Hematopoietic multipotent progenitor cell (in vitro differentiated cells): Measurements from ENCODE around the gene GID8. TPM values are rescaled to one million over a fixed set of nuclear protein-coding genes. Genes with fewer than 3 reads are reported as not detected.
A peak's percentile ranks its signal among the peaks of the same experiment; 100 is the strongest.

ENCODE experiments used
- DNase-seq, 3 donors: peaks; one replicate each; pipeline ENCODE4 v3.0.0-alpha.2; 2011 to 2015; ENCODE audit warnings: low read depth in 2 of 3, low spot score in 2 of 3
- total RNA-seq: library from RNA; depleted of rRNA; stranded (reverse); fragments of >200 nt; gene quantifications from one replicate; pipeline ENCODE4 v1.2.3, GENCODE V29; 2012

GID8 gene
- total RNA-seq, 1 donor = 37.4 TPM

GRCh38 chr20:62902926-62903615, 34.9 kb upstream of the GID8 start:
- DNase-seq = no peak

DNA sequence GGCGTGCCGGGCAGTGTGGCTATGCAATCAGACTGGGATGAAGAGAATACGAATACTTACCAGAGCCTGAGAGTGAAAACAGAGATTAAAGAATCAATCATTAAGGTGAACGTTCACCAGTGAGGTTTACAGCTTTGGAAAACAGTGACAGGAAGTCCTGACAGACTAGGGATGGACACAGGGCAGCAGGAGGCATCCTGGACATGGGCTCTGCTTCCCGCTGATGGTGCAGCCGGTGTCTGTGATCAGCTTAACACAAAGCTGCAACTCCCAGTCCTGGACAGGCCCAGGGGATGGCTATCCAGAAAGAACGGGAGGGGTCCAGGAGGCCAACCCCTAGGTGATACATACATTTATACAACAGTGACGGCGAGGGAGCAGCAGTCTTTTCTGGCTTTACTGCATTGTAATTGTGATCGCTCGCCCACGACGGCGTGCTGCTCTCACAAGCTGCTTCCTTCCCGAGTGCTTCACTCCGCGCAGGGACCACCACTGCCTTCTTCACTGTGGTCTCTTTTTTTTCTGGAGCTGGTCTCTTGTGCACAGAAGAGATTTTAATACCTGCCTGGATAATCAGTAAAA, 32.3 kb upstream of the GID8 start:
- no peak for DNase-seq

- no peak for DNase-seq
Observed at GRCh38 chr20:62906209-62906608, 31.7 kb upstream of the GID8 start.

DNA sequence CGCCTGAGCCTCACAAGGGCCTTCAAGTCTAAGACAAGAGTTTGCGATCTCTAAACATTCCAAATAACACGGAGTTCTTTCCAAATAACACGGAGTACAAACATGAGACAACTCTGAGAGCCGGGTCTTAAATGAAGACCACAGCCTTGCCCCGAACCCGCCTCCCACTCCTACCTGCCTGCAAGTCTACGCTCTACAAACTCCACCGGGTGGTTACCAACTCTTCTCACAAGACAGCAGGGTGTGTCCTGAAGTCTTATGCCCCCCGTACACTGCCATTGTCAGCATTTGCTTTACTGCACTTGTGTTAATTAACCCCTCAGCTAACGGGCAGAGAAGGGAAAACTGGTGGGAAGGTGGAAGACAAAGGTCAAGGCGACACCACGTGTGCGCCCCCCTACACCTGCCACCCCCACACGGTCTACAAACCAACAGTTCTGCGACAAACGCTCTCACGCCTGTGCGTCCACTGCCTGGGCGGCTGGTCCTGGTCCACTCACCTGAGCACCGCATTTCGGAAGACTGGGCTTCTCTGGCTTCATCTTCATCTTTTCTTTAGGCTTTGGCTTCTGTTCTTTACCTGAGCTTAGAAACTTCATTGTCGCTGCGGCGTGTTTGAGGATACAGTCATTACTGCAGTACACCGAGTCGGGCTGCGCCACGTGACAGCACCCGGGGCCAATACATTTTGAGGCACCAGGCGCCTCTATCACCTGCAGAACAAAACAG, 31.1 kb upstream of the GID8 start:
- DNase-seq = no peak

- DNase-seq = peak in 2 of 3 donors; percentile 56 to 66
Observed at GRCh38 chr20:62907384-62908317, 30.3 kb upstream of the GID8 start.

GRCh38 chr20:62908971-62909791, 28.8 kb upstream of the GID8 start:
- DNase-seq = no peak

DNA sequence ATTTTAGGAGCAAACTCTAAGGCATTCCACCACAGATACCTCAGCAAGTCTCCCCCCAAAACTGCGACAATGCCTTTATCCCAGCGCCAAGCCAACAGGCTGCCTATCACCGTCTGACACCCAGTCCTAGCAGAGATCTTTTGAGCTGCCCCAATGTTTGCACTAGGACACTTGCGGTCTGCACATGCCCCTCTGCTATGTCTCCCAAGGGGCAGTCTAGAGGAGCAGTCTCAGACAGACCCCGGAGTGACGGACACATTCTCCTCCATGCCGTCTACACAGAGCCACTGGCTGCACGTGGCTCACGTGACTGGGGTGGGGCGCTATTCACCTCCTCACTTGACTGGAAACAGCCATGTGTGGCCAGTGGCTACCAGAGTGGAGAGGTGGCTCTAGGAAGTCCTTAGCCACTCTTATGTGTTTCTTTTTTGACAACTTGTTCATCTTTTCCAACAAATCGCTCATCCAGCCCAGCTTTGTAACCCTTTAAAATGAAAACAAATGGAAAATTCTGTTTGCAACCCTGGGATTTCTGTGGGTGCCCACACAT, 27.7 kb upstream of the GID8 start:
- DNase-seq = no peak

- DNase-seq = no peak
Observed at GRCh38 chr20:62910777-62911497, 27.0 kb upstream of the GID8 start.

DNA sequence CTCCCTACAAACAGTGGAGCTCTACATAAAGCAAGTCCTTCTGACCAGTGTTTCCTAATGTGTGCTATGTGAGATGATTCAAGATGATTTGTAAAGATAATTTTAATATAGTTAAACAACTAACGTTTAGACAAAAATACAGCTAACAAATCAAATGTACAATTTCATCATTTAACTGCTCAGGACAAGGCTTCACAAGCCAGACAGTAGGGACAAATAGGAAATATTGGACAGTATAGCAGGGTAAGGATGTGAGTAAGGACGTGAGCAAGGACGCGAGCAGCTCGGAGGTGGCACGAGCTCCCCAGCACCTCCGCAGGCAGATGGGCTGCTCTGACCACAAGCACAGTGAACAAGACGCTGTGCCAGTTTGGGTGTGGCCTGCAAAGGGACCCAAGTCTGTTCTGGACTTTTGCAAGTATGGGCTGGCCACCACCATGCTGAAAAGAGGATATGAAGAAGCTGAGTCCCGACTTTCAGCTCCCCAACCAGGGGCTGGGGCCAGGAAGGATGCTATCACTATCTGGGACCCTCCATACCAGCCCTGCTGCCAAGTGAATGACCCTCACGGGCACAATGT, 26.2 kb upstream of the GID8 start:
- no peak for DNase-seq

- DNase-seq = no peak
Observed at GRCh38 chr20:62913043-62913630, 24.8 kb upstream of the GID8 start.

GRCh38 chr20:62914436-62914835, 23.5 kb upstream of the GID8 start:
- DNase-seq = no peak

GRCh38 chr20:62914970-62915457, 22.9 kb upstream of the GID8 start:
- DNase-seq = peak in 2 of 3 donors; percentile 72 to 84

- no peak for DNase-seq
Observed at GRCh38 chr20:62916703-62917476, 21.1 kb upstream of the GID8 start.

- peak in 1 of 3 donors; percentile 20 for DNase-seq
Observed at GRCh38 chr20:62917720-62918119, 20.2 kb upstream of the GID8 start.

DNA sequence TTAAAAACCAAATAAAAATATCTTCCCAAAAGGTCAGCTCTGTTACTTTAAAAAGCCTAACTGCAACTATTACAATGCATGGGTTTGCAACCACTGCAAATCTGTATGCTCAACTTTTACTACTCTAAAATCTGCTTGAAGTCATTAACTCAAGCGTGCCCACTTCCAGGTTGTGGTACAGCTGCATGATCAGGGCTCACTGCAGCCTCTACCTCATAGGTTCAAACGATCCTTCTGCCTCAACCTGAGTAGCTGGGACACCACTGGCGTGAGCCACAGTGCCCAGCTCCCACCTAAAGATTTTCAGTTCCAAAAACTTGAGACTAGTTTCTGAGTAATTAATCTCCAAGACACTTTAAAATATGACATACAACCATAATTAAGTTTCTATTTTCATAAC, 19.8 kb upstream of the GID8 start:
- no peak for DNase-seq

GRCh38 chr20:62918831-62919230, 19.1 kb upstream of the GID8 start:
- peak in 2 of 3 donors; percentile 52 to 82 for DNase-seq

- DNase-seq = no peak
Observed at GRCh38 chr20:62920039-62920645, 17.8 kb upstream of the GID8 start.
